Cardiac septum (tissue), 1 donor: ENCODE results near the gene RFX1. TPM values are rescaled to one million over a fixed set of nuclear protein-coding genes. Genes with fewer than 3 reads are reported as not detected.

Source experiments
- DNase-seq: peaks from one replicate; pipeline ENCODE4 v3.0.0-alpha.2; 2020; ENCODE audit warnings: low spot score
- intact Hi-C: fragments of 100-400 bp; cut with DNase I; formaldehyde crosslinking; loops from one replicate; pipeline ENCODE4 v1.14.0; 2022
- total RNA-seq: library from RNA; stranded (reverse); fragmentation: NEBNext Ultra II Directional; extraction: Animal tissue kit (Norgen Biotek cat#: 25700); gene quantifications from one replicate; pipeline ENCODE4 v1.2.1, GENCODE V29; 2021
- donor health status: DM: no; HTN: no; CAD: no.

Gene RFX1
- total RNA-seq, 1 donor from 2014 or later: 13.4 TPM

DNA sequence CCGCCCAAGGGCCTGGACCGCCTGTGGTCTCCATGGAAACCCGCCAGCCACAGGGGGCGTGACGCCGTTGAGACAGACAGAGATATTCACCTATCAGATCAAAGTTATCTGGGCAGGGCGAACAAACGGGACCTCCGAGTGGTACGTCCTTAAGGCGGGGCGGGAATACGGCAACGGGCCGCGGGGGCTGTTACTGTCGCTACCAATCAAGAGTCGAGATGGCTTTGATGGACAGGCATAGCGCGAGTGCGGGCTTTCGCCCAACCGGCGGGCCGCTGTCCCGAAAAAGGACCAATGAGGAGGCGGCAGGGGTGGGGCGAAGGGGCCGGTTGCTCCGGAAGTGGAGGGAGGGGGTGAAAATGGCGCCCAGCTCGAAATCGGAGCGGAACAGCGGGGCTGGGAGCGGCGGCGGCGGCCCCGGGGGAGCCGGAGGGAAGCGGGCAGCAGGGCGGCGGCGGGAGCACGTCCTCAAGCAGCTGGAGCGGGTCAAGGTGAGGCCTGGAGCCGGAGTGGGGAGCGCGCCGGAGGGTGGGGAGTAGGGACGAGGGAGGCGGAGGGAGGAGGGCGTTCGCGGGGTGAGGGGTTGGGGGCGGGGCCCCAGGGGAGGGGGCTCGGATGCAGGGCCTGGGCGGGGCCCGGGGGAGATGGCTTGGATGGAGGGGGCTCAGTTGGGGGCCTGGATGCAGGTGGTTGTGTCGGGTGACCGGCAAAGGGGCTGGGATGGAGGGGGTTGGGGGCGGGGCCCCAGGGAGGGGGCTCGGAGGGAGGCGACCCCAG, 53.8 kb downstream of the RFX1 start, which contains the start of gene DCAF15:
Gene DCAF15 (plus strand): TSS at position 356 of the 777 bp plus-strand sequence. CDS start 4 bp downstream, at position 360.
- intact Hi-C loops: loop anchor here (2.0 to 5.0 kb wide), 2 partner anchors 45 to 54 kb away; partner anchors contain the start of genes BRME1, CC2D1A and RFX1
- DNase-seq: peak; percentile 100

GRCh38 chr19:13951799-13952153, 54.3 kb downstream of the RFX1 start:
- intact Hi-C loops: loop anchor here (2.0 to 5.0 kb wide), 2 partner anchors 44 to 55 kb away; partner anchors contain the start of genes BRME1, CC2D1A and RFX1
- DNase-seq: no peak

DNA sequence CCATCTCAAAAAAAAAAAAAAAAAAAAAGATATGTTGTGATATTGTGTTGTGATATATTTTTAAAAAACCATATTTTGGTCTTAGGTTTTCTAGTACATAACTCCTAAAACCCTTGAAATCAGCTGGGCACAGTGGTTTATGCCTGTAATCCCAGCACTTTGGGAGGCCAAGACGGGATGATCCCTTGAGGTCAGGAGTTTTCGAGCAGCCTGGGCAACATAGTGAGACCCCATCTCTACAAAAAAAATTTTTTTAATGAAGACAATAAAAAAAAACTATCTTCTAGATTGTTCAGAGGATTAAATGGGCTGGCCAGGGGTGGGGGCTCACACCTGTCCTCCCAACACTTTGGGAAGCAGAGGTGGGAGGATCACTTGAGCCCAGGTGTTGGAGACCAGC, 55.1 kb downstream of the RFX1 start:
- intact Hi-C loops: loop anchor here (5.0 kb wide), 1 partner anchor 44 kb away; the partner anchor contains the start of genes BRME1 and CC2D1A
- no peak for DNase-seq

DNA sequence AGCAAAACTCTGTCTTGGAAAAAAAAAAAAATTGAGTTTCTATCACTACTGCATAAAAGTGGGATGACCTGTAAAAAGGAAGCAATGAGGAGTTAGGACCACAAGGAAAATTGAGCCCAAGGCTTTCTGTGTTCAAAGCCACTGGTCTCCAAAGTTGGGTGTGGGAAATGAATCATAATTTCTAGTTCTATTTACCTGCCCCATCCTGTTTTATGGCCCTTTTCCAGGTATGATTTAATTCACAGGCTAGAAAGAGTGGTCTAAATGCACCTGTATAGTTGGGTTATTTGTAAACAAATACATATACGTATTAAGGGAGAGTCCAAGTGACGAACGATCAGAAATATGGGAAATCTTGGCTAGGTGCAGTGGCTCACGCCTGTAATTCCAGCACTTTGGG, 59.7 kb downstream of the RFX1 start:
- DNase-seq: no peak
- intact Hi-C loops: no loop called here

DNA sequence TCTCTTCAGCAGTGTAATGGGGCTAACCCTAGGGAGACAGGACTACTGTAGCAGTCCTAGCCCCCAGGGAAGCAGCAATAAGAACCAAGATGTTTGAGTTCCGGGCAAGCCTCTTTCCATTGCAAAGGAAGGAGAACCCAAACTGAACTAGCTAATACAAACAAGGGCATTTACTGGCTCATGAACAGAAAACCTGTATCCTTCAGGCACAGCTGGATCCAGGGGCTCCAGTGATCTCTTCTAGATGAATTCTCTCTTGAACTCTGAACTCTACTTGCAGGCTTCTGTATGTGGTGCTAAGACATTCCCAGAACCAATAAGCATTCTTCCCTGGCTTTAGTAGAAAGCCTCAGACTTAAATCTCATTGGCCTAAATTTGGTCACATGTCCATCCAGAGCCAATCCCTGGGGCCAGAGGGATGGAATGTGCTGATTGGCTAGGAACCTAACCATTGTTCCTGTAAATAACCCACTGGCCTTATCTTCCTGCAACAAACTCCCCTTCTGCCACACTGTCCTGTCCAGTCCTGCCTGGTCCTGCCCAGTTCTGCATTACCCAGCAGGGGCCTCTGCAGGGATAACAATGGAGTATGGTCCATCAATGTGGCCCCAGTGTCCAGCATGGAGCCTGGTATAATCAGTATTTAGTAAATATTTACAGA, 64.0 kb downstream of the RFX1 start:
- intact Hi-C loops: no loop called here
- DNase-seq: no peak

DNA sequence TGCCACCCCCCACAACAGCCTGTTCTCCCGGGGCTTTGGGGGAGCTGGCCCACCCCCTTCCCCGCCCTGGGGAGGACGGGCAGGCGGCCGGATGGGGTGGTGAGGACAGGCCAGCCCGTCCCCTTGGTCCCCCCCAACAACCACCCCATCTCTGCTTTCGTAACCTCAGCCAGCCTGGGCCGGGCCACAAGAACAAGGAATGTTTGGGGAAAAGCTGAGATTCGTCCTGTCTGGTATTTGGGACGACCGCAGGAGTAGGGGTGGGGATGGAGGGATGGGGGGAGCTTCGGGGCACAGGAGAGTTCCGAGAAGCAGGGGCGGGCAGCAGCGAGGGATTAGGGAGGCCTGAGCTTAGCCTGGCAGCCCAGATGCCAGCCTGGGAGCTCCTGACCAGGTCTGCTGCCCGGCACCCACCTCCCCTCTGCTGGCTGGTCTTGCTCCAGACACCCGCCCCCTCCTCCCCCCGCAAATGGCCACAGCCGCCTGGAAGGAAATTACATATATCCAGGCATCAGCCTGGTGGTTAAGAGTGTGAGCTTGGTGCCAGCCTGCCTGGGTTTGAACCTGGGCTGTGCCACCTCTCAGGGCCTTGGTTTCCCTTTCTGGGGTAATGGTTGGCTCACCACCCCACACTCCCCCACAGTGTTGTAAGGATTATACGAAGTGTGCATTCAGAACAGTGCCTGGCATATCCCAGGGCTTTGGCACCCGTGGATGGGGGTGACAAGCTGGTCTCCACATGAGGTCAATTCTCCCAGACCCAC, 67.6 kb downstream of the RFX1 start, which contains the start of gene PODNL1:
Gene PODNL1 (minus strand): TSS at position 117 of the 764 bp plus-strand sequence. CDS start 236 bp downstream, outside the sequence.
- no peak for DNase-seq
- intact Hi-C loops: no loop called here

GRCh38 chr19:13937479-13938300, 68.4 kb downstream of the RFX1 start:
- intact Hi-C loops: no loop called here
- DNase-seq: no peak

GRCh38 chr19:13935765-13936510, 70.2 kb downstream of the RFX1 start:
- intact Hi-C loops: no loop called here

GRCh38 chr19:13934785-13935109, 71.4 kb downstream of the RFX1 start:
- intact Hi-C loops: no loop called here

More at GRCh38 chr19:13935765-13936510, 70.2 kb downstream of the RFX1 start:
- no peak for DNase-seq

DNA sequence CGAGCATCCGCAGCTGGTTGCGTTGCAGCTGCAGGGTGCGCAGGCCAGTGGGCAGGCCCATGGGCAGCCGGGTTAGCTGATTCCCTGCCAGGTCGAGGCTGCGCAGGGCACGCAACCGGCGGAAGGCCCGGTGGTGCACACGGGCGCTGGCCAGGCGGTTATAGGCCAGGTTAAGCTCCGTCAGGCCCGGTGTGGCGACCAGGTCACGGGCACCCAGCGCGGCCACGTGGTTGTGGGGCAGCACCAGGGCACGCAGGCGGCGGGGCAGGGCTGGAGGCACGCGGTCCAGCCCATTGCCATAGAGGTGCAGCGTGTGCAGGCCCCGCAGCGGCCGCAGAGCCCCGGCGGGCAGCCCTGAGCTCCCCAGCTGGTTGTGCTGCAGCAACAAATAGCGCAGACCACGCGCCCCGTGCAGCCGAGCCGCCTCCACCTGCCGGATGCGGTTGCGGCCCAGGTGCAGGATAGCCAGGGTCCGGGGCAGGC, 73.2 kb downstream of the RFX1 start:
- intact Hi-C loops: no loop called here
- no peak for DNase-seq

More at GRCh38 chr19:13934785-13935109, 71.4 kb downstream of the RFX1 start:
- DNase-seq: no peak

DNA sequence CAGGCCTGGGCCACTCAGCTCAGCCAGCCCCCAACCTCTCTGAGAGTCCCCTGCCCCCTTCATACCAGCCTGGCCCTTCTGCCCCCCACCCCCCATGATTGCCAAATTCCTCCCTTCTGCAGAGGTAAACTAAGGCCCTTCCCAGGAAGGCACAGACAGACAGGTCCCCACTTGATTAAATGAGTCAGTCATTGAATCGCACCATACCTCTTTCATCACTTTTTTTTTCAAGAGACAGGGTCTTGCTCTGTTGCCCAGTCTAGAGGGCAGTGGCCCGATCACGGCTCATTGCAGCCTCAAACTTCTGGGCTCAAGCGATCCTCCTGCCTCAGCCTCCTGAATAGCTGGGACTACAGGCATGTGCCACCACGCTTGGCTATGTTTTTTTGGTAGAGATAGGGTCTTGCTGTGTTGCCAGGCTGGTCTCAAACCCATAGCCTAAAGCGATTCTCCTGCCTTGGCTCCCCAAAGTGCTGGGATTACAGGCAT, 73.9 kb downstream of the RFX1 start:
- no peak for DNase-seq
- intact Hi-C loops: no loop called here

- intact Hi-C loops: no loop called here
- no peak for DNase-seq
Measured at GRCh38 chr19:13931391-13932148, 74.5 kb downstream of the RFX1 start.

DNA sequence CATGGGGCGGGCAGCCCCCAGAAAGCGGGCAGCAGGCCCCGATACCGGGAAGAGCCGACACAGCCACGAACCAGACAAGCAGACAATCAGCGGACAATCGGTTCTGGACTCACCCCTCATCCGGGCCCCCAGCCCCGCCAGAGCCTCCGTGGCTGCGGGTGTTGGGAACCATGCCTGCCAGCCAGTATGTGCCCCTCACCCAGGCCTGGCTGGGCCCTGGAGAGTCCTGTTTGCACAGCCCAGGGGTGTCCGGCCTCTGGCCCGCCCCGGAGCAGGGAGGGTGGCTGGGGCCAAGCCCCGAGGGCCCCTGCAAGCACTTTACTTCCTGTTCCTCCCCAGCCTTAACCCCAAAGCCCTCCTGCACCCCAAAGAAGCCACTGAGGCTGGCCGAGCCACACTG, 75.7 kb downstream of the RFX1 start:
- intact Hi-C loops: no loop called here
- DNase-seq: no peak

DNA sequence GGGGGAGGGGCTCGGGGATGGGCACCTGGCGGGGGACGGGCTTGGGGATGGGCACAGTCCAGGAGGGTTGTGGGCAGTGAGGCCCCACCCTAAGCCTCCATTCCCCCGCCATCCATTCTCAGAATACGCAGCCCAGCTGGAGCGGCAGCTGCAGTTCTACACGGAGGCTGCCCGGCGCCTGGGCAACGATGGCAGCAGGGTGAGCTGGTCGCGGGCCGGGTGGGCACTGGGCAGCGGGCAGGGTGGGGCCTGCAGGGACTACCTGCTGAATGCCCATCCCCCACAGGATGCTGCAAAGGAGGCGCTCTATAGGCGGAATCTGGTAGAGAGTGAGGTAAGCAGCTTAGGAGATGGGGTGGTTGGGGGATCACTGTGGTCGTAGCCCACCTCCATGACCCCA, 76.2 kb downstream of the RFX1 start:
- DNase-seq: no peak
- intact Hi-C loops: no loop called here

GRCh38 chr19:13929340-13929739, 76.8 kb downstream of the RFX1 start:
- intact Hi-C loops: no loop called here

GRCh38 chr19:13926715-13927114, 79.4 kb downstream of the RFX1 start:
- DNase-seq: no peak

More at GRCh38 chr19:13929340-13929739, 76.8 kb downstream of the RFX1 start:
- no peak for DNase-seq

DNA sequence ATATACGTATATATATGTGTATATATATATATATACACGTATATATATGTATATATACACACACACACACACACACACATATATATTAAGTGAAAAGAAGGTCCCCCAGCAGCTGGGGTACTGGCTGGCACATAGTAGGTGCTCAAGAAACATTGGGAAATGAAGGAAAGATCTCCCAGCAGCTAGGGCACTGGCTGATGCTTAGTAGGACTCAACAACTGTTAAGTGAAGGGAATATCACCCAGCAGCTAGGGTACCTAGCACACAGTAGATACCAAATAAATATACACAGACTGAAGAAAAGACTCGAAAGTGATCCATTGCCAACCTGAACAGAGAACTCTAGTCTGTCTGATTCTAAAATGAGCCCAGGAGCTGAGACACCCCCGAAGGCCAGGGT, 80.1 kb downstream of the RFX1 start:
- no peak for DNase-seq
- intact Hi-C loops: no loop called here

More at GRCh38 chr19:13926715-13927114, 79.4 kb downstream of the RFX1 start:
- intact Hi-C loops: no loop called here
